NT2/D1 (cell line): Measurements from ENCODE around the gene PLVAP.

Experiments used
- DNase-seq: peaks from one replicate; pipeline ENCODE4 v3.0.0-alpha.2; 2011; ENCODE audit warnings: low read depth, low spot score
- H3K27me3 ChIP-seq: 2 replicates; pipeline ENCODE4 v1.6.0; 2011; ENCODE audit warnings: mild to moderate bottlenecking; ENCODE audit not compliant: insufficient read length, insufficient read depth
- H3K36me3 ChIP-seq: 2 replicates; pipeline ENCODE4 v1.6.1; 2011; ENCODE audit warnings: mild to moderate bottlenecking, low read length, mixed read lengths; ENCODE audit not compliant: insufficient read depth, insufficient read length
- H3K4me1 ChIP-seq: 2 replicates; pipeline ENCODE4 v1.5.1; 2011; ENCODE audit not compliant: insufficient read depth, insufficient read length
- H3K4me3 ChIP-seq: 2 replicates; pipeline ENCODE4 v1.5.1; 2011; ENCODE audit warnings: low read depth; ENCODE audit not compliant: insufficient read length
- H3K9ac ChIP-seq: 2 replicates; pipeline ENCODE4 v1.6.0; 2011; ENCODE audit warnings: low read depth; ENCODE audit not compliant: insufficient read length
- H3K9me3 ChIP-seq: 2 replicates; pipeline ENCODE4 v1.5.1; 2011; ENCODE audit warnings: mild to moderate bottlenecking, low read length; ENCODE audit not compliant: insufficient read depth
- SUZ12 ChIP-seq: IDR thresholded peaks from 2 replicates; pipeline ENCODE4 v1.6.1; 2011; ENCODE audit not compliant: insufficient read length, insufficient read depth; ENCODE audit errors: extremely low read depth
- YY1 ChIP-seq: IDR thresholded peaks from 2 replicates; pipeline ENCODE4 v1.6.1; 2011; ENCODE audit not compliant: insufficient read length, insufficient read depth
- ZNF274 ChIP-seq: IDR thresholded peaks from 2 replicates; pipeline ENCODE4 v1.6.1; 2011; ENCODE audit warnings: mild to moderate bottlenecking, low read depth, low read length

Gene PLVAP

DNA sequence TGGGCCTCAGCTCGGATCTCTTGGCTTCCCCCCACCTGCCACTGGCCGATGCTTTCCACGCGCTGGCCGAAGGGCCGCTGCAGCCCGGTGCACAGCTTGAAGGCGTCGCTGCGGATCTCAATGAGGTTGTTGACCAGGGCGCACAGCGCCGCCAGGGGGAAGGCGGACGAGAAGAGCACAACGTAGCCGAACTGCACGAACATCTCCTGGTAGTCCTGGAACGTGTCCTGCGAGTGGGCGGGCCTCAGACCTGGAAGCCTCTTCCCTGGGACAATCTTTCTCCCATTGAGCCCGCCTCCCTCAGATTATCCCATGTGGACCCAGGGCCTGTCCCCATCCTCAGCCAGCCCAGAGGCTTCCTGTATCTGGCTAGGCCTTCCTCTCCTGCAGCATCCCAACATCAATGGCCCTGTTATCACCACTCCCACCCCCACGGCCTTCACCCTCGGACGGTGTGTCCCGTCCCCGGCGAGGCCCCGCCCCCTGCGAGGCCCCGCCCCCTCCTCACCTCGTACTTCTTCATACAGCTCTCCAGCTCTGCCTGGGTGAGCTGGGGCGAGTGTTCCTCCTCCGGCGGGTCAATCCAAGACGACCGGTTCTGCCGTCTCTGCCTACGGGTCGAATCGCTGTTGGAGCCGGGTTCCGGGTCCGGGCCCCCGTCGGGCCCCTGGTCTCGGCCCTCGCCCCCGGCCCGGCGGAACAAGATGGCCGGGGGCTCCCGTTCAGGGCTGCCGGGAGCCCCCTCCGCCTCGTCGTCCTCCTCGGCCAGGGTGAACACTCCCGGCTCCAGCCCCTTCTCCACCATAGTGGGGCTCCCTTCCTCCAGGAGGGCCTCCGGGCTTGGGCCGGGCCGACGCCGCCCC is 49.3 kb downstream of the PLVAP start:
- DNase-seq = no peak
- Histone ChIP-seq H3K4me1 (peaks cover 22% of the 10 kb centered on the region), H3K4me3 (peak overlapping the region; percentile 55), H3K9ac (peak overlapping the region; percentile 77), H3K36me3 (peaks cover 47% of the 10 kb centered on the region), H3K9me3 (peaks cover 4% of the 10 kb centered on the region; the same call in 1 of the 2 replicates), H3K27me3 (no peaks in the 10 kb centered on the region)
- TF ChIP-seq ZNF274 = no peak

DNA sequence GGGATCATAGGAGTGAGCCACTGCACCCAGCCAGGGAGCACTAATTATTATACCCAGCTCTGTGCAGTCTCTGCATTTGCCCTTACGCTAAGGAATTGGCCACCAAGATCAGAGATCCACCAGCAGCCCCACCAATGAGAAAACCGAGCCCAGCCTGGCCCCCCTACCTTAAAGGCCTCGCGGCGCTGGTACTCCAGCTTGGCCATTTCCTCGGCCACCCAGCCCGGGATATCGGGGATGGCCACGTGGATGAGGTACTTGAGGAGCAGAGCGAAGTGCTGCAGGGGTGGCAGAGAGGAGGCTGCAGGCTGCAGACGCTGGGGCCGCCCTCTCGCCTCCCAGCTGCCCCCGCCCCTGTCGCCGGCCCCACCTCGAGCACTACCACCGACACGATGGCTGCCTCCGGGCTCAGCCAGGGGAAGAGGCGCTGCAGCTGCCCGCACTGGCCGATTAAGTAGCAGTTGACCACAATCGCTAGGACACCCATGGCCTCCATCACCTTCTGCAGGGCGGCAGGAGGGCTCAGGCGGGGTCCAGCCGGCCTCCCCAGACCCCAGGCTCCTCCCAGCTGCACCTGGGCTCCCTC is 50.0 kb downstream of the PLVAP start:
- Histone ChIP-seq H3K27me3 (no peaks in the 10 kb centered on the region), H3K4me1 (peaks cover 27% of the 10 kb centered on the region), H3K4me3 (peak overlapping the region; percentile 55), H3K36me3 (peaks cover 47% of the 10 kb centered on the region), H3K9ac (peak overlapping the region; percentile 73), H3K9me3 (no peaks in the 10 kb centered on the region)
- TF ChIP-seq ZNF274 = no peak
- TF ChIP-seq YY1 = no peak
- no peak for TF ChIP-seq SUZ12
- DNase-seq = no peak

DNA sequence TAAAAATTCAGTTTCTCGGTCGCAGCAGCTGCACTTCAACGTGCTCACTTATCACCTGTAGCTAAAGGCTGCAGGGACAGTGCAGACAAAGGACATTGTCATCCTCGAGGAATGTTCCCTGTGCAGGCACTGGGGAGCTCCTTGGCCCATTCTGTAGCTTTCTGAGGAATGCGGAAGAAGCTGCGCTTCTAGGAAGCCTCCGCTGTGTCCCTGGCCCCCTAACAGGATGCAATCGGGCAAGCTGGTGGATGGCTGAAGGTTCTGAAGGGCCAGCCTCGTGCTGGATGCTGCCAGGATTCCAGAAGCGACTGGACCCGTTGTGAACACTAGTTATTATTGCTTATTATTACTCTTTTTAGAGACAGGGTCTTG is 50.6 kb downstream of the PLVAP start:
- Histone ChIP-seq H3K4me3 (peak overlapping the region; percentile 55), H3K9me3 (no peaks in the 10 kb centered on the region), H3K4me1 (peaks cover 30% of the 10 kb centered on the region), H3K9ac (peak overlapping the region; percentile 73), H3K36me3 (peaks cover 52% of the 10 kb centered on the region), H3K27me3 (no peaks in the 10 kb centered on the region)
- TF ChIP-seq SUZ12 (no peak), YY1 (no peak), ZNF274 (no peak)
- DNase-seq = no peak

DNA sequence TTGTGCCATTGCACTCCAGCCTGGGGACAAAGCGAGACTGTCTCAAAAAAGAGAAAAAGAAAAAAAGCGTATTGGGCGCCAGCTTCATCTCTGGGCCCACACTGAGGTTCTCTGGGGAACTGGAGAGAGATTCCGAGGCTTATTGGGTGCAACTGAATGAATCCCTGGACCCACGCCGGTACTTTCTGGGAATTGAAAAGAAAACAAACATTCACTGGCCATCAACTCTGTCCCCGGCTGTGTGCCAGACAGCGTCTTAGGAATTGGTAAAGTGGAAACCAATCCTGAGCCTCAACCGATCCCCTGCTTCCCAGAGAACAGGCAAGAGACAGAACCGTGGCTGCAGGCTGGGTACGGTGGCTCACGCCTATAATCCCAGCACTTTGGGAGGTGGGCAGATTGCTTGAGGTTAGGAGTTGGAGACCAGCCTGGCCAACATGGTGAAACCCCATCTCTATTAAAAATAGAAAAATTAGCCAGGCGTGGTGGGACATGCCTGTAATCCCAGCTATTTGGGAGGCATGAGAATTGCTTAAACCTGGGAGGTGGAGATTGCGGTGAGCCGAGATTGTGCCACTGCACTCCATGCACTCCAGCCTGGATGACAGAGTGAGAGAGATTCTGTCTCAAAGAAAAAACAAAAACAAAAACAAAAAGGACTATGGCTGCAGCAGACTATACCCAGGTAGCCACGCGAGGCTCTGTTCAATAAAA is 51.1 kb downstream of the PLVAP start:
- Histone ChIP-seq H3K27me3 (no peaks in the 10 kb centered on the region), H3K9me3 (no peaks in the 10 kb centered on the region), H3K9ac (peak overlapping the region; percentile 47), H3K4me3 (no peak overlapping the region), H3K36me3 (peaks cover 53% of the 10 kb centered on the region), H3K4me1 (peaks cover 31% of the 10 kb centered on the region)
- no peak for DNase-seq
- TF ChIP-seq YY1 = no peak
- no peak for TF ChIP-seq SUZ12
- no peak for TF ChIP-seq ZNF274

DNA sequence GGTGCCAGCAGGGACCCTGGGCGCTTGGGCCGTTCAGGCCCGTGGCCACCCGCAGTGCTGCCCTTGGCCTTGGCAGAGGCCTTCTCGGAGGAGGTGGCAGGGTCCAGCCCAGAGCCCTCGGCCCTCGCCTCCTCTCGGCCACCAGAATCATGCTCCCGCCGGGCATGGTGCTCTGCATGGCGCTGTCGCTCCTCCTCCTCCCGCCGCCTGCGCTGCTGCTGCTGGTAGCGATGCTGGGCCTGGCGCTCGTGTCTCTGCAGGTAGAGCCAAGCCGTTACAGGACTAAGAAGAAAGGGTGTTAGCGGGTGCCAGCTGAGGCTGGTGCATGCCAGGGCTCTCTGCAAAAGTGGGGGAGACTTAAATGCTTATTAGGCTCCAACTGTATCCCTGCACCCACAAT is 52.0 kb downstream of the PLVAP start:
- H3K9me3 ChIP-seq = no peaks in the 10 kb centered on the region
- no peak for DNase-seq
- no peak for TF ChIP-seq ZNF274
- no peak for TF ChIP-seq YY1
- no peak for TF ChIP-seq SUZ12
- H3K36me3 ChIP-seq = peaks cover 53% of the 10 kb centered on the region
- peaks cover 33% of the 10 kb centered on the region for H3K4me1 ChIP-seq
- no peaks in the 10 kb centered on the region for H3K27me3 ChIP-seq
- H3K9ac ChIP-seq = peak overlapping the region; percentile 42
- no peak overlapping the region for H3K4me3 ChIP-seq

DNA sequence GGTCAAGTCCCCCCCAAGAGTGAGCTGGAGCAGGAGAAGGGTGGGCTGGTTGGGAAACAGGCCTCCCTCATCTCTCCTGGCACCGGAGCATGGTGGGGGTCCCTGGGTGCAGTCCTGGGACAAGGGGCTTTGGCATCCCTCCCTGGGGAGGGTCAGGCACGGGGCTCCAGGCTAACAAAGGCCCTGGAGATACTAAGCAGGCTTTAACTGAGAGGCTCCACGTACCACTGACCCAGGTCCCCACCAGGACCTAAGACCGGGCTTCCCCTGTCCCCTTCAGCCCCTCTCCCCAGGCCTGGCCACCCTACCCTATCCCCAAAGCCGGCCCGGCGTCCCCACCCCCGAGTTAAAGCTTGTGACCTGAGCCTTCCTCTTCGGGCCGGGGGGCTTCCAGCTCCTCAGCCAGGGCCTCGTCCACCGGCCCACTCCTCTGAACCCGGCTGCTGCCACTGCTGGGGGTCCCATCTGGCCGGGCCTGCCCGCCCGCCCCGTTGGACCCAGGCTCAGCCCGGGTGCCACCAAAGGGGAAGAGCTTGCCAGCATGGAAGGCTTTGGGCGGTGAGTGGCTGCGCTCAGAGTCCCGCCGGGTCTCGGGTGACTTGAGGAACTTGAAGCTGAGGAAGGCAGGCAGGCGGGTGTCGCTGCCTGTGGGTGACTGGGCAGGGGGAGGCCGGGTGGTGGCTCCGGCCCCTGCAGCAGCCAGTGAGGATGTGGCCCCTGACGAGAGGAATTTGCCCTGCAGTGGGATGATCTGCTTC is 52.6 kb downstream of the PLVAP start:
- TF ChIP-seq YY1 (no peak), ZNF274 (no peak), SUZ12 (no peak)
- Histone ChIP-seq H3K4me1 (peaks cover 31% of the 10 kb centered on the region), H3K9ac (peak overlapping the region; percentile 66), H3K9me3 (no peaks in the 10 kb centered on the region), H3K27me3 (no peaks in the 10 kb centered on the region), H3K36me3 (peaks cover 54% of the 10 kb centered on the region), H3K4me3 (no peak overlapping the region)
- DNase-seq = no peak
